ENCODE data around the gene ZNF79. TPM values are rescaled to one million over a fixed set of nuclear protein-coding genes. Genes with fewer than 3 reads are reported as not detected.

The ZNF79 gene
- total RNA-seq, 2 experiments from 2014 or later: 14.2 to 18.9 TPM

GRCh38 chr9:127446713-127447415 is 22.7 kb downstream of the ZNF79 start:
- peaks cover 12% of the 10 kb centered on the region for H3K9me3 Mint-ChIP-seq (ENCODE audit: low read depth)
- CTCF ChIA-PET: no interaction called here

GRCh38 chr9:127447416-127448111 is 23.4 kb downstream of the ZNF79 start:
- Mint-ChIP-seq H3K27ac (peak overlapping the region; percentile 96), H3K4me3 (peak overlapping the region; percentile 95), H3K4me1 (peaks cover 37% of the 10 kb centered on the region), H3K9me3 (ENCODE audit: low read depth) (peaks cover 12% of the 10 kb centered on the region), H3K27me3 (no peaks in the 10 kb centered on the region), H3K36me3 (peaks cover 80% of the 10 kb centered on the region)
- CTCF ChIA-PET: no interaction called here
- DNase-seq (no peak), ATAC-seq (no peak)

More at GRCh38 chr9:127446713-127447415, 22.7 kb downstream of the ZNF79 start:
- Mint-ChIP-seq H3K4me3 (no peak overlapping the region), H3K4me1 (peaks cover 31% of the 10 kb centered on the region), H3K27ac (peak overlapping the region; percentile 96), H3K36me3 (peaks cover 87% of the 10 kb centered on the region), H3K27me3 (no peaks in the 10 kb centered on the region)
- ATAC-seq: no peak
- no peak for DNase-seq

- peaks cover 12% of the 10 kb centered on the region for H3K9me3 Mint-ChIP-seq (ENCODE audit: low read depth)
- CTCF ChIA-PET: interaction anchor here (0.6 kb wide), 1 partner anchor 54 kb away, joined by 4 read pairs; no protein-coding TSS in a partner anchor
- no peak for ATAC-seq
- H3K27ac Mint-ChIP-seq: peak overlapping the region; percentile 96
- DNase-seq: no peak
- H3K4me3 Mint-ChIP-seq: peak overlapping the region; percentile 95
- H3K4me1 Mint-ChIP-seq: peaks cover 40% of the 10 kb centered on the region
- H3K27me3 Mint-ChIP-seq: no peaks in the 10 kb centered on the region
- peaks cover 75% of the 10 kb centered on the region for H3K36me3 Mint-ChIP-seq
These were observed 24.1 kb downstream of the ZNF79 start for GRCh38 chr9:127448112-127448805.

GRCh38 chr9:127449332-127449966 is 25.3 kb downstream of the ZNF79 start:
- no peaks in the 10 kb centered on the region for H3K27me3 Mint-ChIP-seq
- ATAC-seq (no peak), DNase-seq (peak; percentile 48)
- peaks cover 9% of the 10 kb centered on the region for H3K9me3 Mint-ChIP-seq (ENCODE audit: low read depth)
- H3K27ac Mint-ChIP-seq: peak overlapping the region; percentile 96
- CTCF ChIA-PET: interaction anchor here (0.6 to 1.4 kb wide), 4 partner anchors 13 to 202 kb away, joined by 3 to 4 read pairs (median 3); partner anchors contain the start of genes SLC2A8 and ZNF79
- peak overlapping the region; percentile 95 for H3K4me3 Mint-ChIP-seq
- peaks cover 40% of the 10 kb centered on the region for H3K4me1 Mint-ChIP-seq
- peaks cover 65% of the 10 kb centered on the region for H3K36me3 Mint-ChIP-seq

- ATAC-seq (peak; percentile 4), DNase-seq (no peak)
- peaks cover 40% of the 10 kb centered on the region for H3K4me1 Mint-ChIP-seq
- H3K4me3 Mint-ChIP-seq: peak overlapping the region; percentile 95
- H3K27ac Mint-ChIP-seq: peak overlapping the region; percentile 96
- no peaks in the 10 kb centered on the region for H3K27me3 Mint-ChIP-seq
- peaks cover 2% of the 10 kb centered on the region for H3K9me3 Mint-ChIP-seq (ENCODE audit: low read depth)
- CTCF ChIA-PET: interaction anchor here (1.0 to 2.2 kb wide), 5 partner anchors 14 to 137 kb away, joined by 3 to 5 read pairs (median 4); partner anchors contain the start of genes SLC2A8 and ZNF79
- peaks cover 56% of the 10 kb centered on the region for H3K36me3 Mint-ChIP-seq
These were observed 26.1 kb downstream of the ZNF79 start for GRCh38 chr9:127450243-127450760.

- ATAC-seq (peak; percentile 69), DNase-seq (peak; percentile 98)
- CTCF ChIA-PET: interaction anchor here (0.8 to 2.2 kb wide), 6 partner anchors 9 to 464 kb away, joined by 3 to 5 read pairs (median 4); partner anchors contain the start of gene ZNF79
- Mint-ChIP-seq H3K27ac (peak within 1 kb of the TSS; percentile 96), H3K4me3 (peak within 1 kb of the TSS; percentile 95), H3K27me3 (no peaks in the 10 kb centered on the region), H3K4me1 (peaks cover 40% of the 10 kb centered on the region), H3K9me3 (ENCODE audit: low read depth) (no peaks in the 10 kb centered on the region), H3K36me3 (peaks cover 52% of the 10 kb centered on the region)
These were observed 26.8 kb downstream of the ZNF79 start, which contains the start of the genes LRSAM1 and RPL12 for GRCh38 chr9:127450830-127451607. LRSAM1 (plus strand) TSS chr9:127451510; CDS start chr9:127454528, 3,018 bp downstream. RPL12 (minus strand) TSS chr9:127451406; CDS start chr9:127451317, 89 bp downstream.

- DNase-seq (no peak), ATAC-seq (peak; percentile 13)
- peaks cover 40% of the 10 kb centered on the region for H3K4me1 Mint-ChIP-seq
- no peaks in the 10 kb centered on the region for H3K27me3 Mint-ChIP-seq
- peak overlapping the region; percentile 95 for H3K4me3 Mint-ChIP-seq
- no peaks in the 10 kb centered on the region for H3K9me3 Mint-ChIP-seq (ENCODE audit: low read depth)
- peak overlapping the region; percentile 96 for H3K27ac Mint-ChIP-seq
- H3K36me3 Mint-ChIP-seq: peaks cover 46% of the 10 kb centered on the region
- CTCF ChIA-PET: interaction anchor here (0.8 to 2.2 kb wide), 5 partner anchors 9 to 465 kb away, joined by 3 to 5 read pairs (median 4); partner anchors contain the start of gene ZNF79
These were observed 27.4 kb downstream of the ZNF79 start for GRCh38 chr9:127451608-127451857.

GRCh38 chr9:127451858-127452656 is 27.9 kb downstream of the ZNF79 start:
- Mint-ChIP-seq H3K36me3 (peaks cover 44% of the 10 kb centered on the region), H3K27me3 (no peaks in the 10 kb centered on the region), H3K4me3 (peak overlapping the region; percentile 95), H3K27ac (peak overlapping the region; percentile 96), H3K4me1 (peaks cover 40% of the 10 kb centered on the region), H3K9me3 (ENCODE audit: low read depth) (no peaks in the 10 kb centered on the region)
- ATAC-seq (peak; percentile 28), DNase-seq (peak; percentile 80)
- CTCF ChIA-PET: interaction anchor here (1.0 to 2.2 kb wide), 5 partner anchors 8 to 136 kb away, joined by 3 to 5 read pairs (median 4); partner anchors contain the start of gene ZNF79

- DNase-seq (no peak), ATAC-seq (no peak)
- peak overlapping the region; percentile 96 for H3K27ac Mint-ChIP-seq
- peaks cover 35% of the 10 kb centered on the region for H3K4me1 Mint-ChIP-seq
- H3K27me3 Mint-ChIP-seq: no peaks in the 10 kb centered on the region
- no peaks in the 10 kb centered on the region for H3K9me3 Mint-ChIP-seq (ENCODE audit: low read depth)
- H3K4me3 Mint-ChIP-seq: peak overlapping the region; percentile 95
- CTCF ChIA-PET: interaction anchor here (1.0 to 2.2 kb wide), 4 partner anchors 8 to 135 kb away, joined by 3 to 5 read pairs (median 4); no protein-coding TSS in a partner anchor
- H3K36me3 Mint-ChIP-seq: peaks cover 41% of the 10 kb centered on the region
These were observed 28.5 kb downstream of the ZNF79 start for GRCh38 chr9:127452691-127453090.

- Mint-ChIP-seq H3K36me3 (peaks cover 18% of the 10 kb centered on the region), H3K9me3 (ENCODE audit: low read depth) (no peaks in the 10 kb centered on the region), H3K27ac (peak overlapping the region; percentile 13), H3K27me3 (no peaks in the 10 kb centered on the region), H3K4me3 (no peak overlapping the region), H3K4me1 (peaks cover 10% of the 10 kb centered on the region)
- CTCF ChIA-PET: interaction anchor here (0.8 to 2.5 kb wide), 9 partner anchors 31 to 415 kb away, joined by 3 to 9 read pairs (median 4); partner anchors contain the start of genes STXBP1, TOR2A and ZNF79
- no peak for ATAC-seq
- DNase-seq: peak; percentile 59
These were observed 31.3 kb downstream of the ZNF79 start for GRCh38 chr9:127455324-127455992.

Measured in activated CD8-positive, alpha-beta memory T cell treated with anti-CD3 and anti-CD28 coated beads, Interleukin-2, amount 10 ng/mL, durations not matched to agents 7 days and 5 days (primary cell).